Activated T-cell treated with anti-CD3 and anti-CD28 coated beads for 4 hours (primary cell): Measurements from ENCODE around the gene RAB4A.

Experiments used
- DNase-seq: peaks from one replicate; pipeline ENCODE4 v3.0.0-alpha.2; 2020

Gene RAB4A

GRCh38 chr1:229247871-229248270 is 23.0 kb upstream of the RAB4A start:
- no peak for DNase-seq

GRCh38 chr1:229248821-229249817 is 21.8 kb upstream of the RAB4A start:
- no peak for DNase-seq

- no peak for DNase-seq
Measured at GRCh38 chr1:229249854-229250644, 20.9 kb upstream of the RAB4A start.

DNA sequence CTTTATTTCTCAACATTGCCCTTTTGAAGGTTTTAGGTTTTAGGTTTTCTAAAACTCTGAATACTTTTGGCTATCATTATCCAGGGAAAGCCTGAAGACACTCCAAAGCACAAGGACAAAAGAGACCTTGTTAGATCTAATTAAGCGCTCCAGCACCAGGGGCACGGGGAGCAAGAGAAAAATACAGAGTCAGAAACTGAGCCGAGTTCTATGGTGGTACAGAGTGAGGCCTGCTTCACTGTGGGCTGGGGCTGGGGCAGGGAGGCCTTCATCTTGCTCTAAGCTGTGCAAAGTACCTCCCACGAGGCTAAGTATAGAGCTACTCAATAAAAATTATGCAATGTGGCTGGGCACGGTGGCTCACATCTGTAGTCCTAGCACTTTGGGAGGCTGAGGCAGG is 19.7 kb upstream of the RAB4A start:
- DNase-seq: no peak

- no peak for DNase-seq
Measured at GRCh38 chr1:229252228-229252984, 18.5 kb upstream of the RAB4A start.

- DNase-seq: no peak
Measured at GRCh38 chr1:229253151-229253974, 17.5 kb upstream of the RAB4A start.

DNA sequence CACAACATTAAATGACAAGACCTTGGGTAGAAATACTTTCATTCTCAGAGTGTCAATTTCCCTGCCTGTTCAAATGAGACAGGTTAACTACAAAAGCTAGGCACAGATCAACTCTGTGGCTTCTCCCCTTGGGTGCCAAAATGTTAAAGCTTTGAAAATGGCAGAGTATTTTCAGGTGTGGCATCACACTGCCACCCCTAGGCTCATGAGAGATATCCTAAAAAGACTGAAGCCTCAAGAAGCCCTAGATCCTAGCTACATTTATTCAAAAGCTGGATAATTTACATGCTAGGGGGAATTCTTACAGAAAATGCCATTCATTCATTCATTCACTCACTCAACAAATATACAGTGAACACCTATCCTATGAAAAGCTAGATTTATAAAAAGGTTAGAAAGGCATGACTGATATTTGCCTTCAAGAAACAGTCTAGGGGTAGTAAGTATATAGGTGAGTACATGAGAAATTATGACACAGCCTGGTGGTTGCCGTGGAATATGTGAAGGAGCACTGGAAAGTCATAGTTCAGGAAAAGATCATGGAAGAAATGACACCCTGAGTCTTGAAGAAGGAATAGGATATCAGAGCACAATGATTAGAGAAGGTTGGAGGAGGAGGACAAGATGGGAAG is 15.9 kb upstream of the RAB4A start:
- no peak for DNase-seq

DNA sequence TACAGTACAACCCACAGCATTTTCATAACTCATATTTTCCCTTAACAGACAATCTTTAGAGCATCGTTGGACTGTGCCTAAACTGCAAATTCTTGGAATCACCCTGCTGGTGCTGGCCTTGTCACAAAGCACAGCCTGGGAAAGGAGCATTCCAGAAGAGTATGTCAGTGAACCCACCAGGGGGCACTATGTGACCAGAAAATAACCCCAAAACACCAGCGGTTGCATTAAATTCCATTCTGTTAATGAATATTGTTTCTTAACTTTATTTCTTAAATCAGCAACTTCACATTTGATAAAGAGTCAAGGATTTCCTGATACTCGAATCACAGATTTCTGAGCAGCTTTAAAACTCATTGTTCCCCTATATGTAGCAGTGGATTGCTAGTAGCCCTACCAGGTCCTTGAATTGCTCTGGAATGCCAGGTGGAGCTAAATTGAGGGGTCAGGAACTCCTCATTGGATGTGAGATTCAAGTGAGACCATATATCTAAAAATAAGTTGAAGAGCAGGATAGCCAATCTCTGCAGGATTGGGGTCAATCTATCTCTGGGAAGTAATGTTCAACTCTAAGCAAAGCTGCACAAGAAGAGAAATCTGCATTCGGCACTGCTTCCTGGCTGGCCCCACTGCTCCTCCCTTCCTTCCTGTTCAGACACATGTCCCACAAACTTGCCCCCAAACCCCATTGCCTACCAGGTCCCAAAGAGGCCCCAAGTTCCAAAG is 12.7 kb upstream of the RAB4A start:
- DNase-seq: peak; percentile 58

DNA sequence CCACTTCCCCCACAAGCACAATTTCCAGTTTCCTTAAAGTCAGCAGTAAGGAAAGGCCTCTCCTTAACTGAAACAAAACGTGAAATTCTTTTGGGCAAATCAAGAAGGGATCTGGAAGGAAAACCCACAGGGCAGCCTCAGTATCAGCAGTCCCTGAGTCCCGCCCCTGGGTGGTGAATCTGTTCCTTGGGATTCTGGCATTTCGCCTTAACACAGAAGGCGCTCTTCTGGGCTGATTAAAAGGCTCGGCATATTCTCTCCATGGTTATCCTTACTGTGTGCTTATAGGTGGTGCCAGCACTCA is 12.2 kb upstream of the RAB4A start:
- DNase-seq: no peak

DNA sequence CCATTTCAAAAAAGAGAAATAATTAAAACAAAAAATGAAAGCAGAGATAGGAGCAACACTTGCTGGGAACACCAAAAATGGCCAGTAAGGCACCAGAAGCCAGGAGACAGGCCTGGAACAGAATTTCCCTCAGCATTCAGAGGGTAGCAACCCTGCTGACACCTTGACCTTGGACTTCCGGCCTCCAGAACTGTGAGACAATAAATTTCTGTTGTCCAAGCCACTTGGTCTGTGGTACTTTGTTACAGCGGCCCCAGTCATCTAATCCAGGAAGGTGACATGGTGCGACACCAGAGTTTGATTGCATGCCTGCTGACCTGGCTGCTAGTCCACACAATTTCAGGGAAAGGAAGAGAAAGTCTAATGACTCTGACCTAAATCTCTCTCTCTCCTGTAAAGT is 10.6 kb upstream of the RAB4A start:
- DNase-seq: no peak

DNA sequence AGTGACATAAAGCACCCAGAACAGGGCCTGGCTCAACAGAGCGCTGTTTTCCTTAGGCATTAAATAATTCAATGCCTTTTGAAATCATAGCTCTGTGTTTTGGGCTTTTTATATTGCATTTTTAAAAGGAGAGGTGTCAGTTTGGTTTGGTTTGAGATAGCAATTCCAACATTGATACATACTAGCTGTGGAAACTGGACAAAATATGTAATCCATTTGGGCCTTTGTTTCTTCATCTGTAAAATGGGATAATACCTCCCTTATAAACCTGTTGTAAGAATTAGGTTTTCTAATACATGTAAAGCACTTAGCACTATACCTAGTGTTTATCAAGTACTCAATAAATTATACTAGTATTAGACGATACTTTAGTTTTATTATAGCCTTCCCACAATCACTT is 8.7 kb upstream of the RAB4A start:
- DNase-seq: no peak

GRCh38 chr1:229263254-229263653 is 7.7 kb upstream of the RAB4A start:
- no peak for DNase-seq

- no peak for DNase-seq
Measured at GRCh38 chr1:229264068-229264467, 6.8 kb upstream of the RAB4A start.

- no peak for DNase-seq
Measured at GRCh38 chr1:229264487-229264886, 6.4 kb upstream of the RAB4A start.

DNA sequence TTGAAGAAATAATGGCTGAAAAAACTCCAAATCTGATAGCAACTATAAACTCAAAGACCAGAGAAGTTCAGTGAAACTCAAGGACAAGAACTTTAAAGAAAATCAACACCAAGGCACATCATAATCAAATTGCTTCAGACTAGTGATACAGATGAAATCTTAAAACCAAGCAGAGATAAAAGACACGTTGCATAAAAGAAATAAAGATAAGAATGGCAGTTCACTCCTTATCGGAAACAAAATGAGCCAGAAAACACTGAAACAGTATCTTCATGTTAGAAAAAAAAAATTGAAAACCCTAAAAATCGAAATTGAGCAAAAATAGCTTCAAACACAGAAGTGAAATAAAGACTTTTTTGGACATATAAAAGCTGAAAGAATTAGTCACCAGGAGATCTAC is 4.6 kb upstream of the RAB4A start:
- DNase-seq: no peak

DNA sequence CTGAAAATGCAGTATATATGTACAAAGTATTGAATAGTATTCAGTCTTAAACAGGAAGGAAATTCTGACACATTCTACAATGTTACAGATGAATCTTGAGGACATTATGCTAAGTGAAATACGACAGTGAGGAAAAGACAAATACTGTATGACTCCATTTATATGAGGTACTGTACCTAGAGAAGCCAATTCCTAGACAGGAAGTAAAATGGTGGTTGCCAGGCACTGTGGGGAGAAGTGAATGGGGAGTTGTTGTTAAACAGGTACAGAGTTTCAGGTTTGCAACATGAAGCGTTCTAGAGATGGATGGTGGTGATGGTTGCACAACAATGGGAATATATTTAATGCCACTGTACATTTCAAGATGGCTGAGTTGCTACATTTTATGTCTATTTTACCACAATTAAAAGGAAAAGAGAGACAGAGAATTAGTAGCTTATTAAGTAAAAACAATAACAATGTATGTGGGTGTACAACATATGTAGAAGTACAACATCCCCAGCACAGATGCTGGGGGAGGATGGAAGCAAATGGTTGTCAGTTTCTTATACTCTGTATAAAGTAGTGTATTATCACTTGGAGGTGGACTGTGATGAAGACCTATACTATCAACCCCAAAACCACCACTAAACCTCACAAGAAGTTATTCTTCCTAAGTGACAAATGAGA is 3.9 kb upstream of the RAB4A start:
- no peak for DNase-seq

GRCh38 chr1:229268505-229268904 is 2.4 kb upstream of the RAB4A start:
- DNase-seq: no peak

DNA sequence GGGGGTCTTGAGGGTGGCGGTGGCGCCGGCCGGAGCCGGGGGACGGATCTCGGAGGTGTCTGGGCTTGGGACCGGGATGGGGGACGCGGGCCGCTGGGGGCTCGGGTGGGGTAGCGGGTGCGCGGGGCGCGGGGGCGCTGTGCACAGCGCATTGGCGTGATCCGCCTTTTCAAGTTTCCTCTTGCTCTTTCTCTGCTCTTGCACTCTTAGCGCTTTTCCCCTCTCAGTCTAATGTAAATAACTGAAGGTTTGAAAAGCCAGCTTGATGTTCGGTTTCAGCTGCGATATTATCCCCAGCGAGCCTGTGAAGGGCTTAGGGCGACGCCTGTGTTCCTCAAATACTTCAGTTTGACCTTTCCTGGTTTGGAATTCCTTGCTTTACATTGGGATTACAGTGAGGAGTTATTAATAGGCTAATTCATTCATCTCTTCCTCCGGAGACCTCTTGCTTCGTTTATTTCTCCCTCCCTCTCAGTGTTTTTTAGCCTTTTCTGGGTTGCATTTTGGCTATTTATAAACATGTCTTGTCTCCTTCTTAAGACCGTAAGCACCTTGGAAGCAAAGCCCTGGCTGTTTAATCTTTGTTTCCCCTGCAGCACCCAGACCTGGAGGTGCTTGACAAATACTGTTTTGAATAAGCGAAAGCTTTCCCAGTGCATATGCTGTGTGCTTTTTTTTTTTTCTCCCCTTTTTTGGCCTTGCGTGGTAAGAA is 693 bp downstream of the RAB4A start:
- DNase-seq: peak; percentile 39

- DNase-seq: no peak
Measured at GRCh38 chr1:229272164-229273158, 1.6 kb downstream of the RAB4A start.
